Measurements from ENCODE around the gene FGF22.

The FGF22 gene

GRCh38 chr19:681029-682019 lies 41.6 kb downstream of the FGF22 start:
- DNase-seq, result no peak

DNA sequence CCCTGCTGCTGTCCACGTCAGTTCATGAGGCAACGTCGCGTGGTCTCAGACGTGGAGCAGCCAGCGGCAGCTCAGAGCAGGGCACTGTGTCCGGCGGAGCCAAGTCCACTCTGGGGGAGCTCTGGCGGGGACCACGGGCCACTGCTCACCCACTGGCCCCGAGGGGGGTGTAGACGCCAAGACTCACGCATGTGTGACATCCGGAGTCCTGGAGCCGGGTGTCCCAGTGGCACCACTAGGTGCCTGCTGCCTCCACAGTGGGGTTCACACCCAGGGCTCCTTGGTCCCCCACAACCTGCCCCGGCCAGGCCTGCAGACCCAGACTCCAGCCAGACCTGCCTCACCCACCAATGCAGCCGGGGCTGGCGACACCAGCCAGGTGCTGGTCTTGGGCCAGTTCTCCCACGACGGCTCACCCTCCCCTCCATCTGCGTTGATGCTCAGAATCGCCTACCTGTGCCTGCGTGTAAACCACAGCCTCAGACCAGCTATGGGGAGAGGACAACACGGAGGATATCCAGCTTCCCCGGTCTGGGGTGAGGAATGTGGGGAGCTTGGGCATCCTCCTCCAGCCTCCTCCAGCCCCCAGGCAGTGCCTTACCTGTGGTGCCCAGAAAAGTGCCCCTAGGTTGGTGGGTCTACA lies 43.1 kb downstream of the FGF22 start:
- DNase-seq, result no peak

GRCh38 chr19:685454-685931 lies 45.8 kb downstream of the FGF22 start:
- DNase-seq, result no peak

DNA sequence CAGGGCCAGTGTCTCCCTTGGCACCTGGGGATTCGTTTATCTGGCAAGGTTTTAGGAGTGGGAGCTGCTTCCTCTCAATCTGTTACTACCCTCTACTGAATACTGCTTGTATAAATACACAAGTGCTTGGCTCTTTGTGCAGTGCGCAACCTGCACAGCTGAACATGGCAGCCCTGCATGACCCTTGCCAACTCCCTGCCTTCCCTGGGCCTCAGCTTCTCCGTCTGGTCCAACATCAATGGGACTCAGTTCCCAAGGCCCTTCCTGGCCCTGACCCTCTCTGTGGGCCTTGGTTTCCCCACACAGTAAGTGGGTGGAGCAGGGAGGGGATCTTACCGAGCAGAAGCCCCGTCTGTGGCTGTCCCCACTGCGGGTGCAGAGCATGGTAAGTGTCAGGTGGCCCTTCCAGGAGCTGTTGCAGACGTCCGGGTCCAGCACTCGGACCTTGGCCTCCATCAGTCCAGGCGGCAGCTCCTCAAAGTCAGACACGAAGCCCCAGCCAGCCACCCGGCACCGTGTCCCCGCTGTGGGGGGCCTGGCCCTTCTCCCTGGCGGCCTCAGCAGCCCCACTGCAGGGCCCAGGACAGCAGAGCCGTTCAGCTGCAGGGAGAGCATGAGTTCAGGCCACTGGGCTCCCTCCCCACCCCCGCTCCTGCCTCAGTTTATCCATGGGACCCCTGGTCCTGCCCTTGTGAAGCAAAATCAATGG lies 47.1 kb downstream of the FGF22 start:
- DNase-seq, result no peak

GRCh38 chr19:687569-688166 lies 48.0 kb downstream of the FGF22 start:
- no peak for DNase-seq

- no peak for DNase-seq
These were observed 48.5 kb downstream of the FGF22 start for GRCh38 chr19:688214-688613.

- DNase-seq, result no peak
These were observed 49.3 kb downstream of the FGF22 start for GRCh38 chr19:688992-689391.

GRCh38 chr19:690203-690602 lies 50.5 kb downstream of the FGF22 start:
- no peak for DNase-seq
